WTC11 (cell line): ENCODE measurements around the gene RAB11FIP3.

Experiments
- CREB1 ChIP-seq: sonication (generic); formaldehyde crosslinking; IDR thresholded peaks from 2 replicates; pipeline ENCODE4 v1.8.0; 2023; ENCODE audit warnings: mild to moderate bottlenecking, missing genetic modification reagents
- CTCF ChIP-seq: fragments of 200-600 bp; IDR thresholded peaks from 2 replicates; pipeline ENCODE4 v1.8.0; 2022; ENCODE audit warnings: antibody characterized with exemption
- E2F4 ChIP-seq: sonication (generic); formaldehyde crosslinking; IDR thresholded peaks from 2 replicates; pipeline ENCODE4 v1.8.1; 2022; ENCODE audit warnings: low read depth, mild to moderate bottlenecking, moderate library complexity, missing genetic modification reagents, borderline replicate concordance
- JUN ChIP-seq: sonication (generic); formaldehyde crosslinking; IDR thresholded peaks from 2 replicates; pipeline ENCODE4 v1.8.0; 2023; ENCODE audit warnings: mild to moderate bottlenecking, missing genetic modification reagents
- MLX ChIP-seq: sonication (generic); formaldehyde crosslinking; IDR thresholded peaks from 2 replicates; pipeline ENCODE4 v1.8.1; 2023; ENCODE audit warnings: mild to moderate bottlenecking, missing genetic modification reagents, moderate library complexity
- USF1 ChIP-seq: sonication (generic); formaldehyde crosslinking; IDR thresholded peaks from 2 replicates; pipeline ENCODE4 v1.8.0; 2022; ENCODE audit warnings: mild to moderate bottlenecking, missing genetic modification reagents
- ZBTB43 ChIP-seq: sonication (generic); formaldehyde crosslinking; IDR thresholded peaks from 2 replicates; pipeline ENCODE4 v1.8.1; 2023; ENCODE audit warnings: mild to moderate bottlenecking, missing genetic modification reagents
- ZNF512 ChIP-seq: sonication (generic); formaldehyde crosslinking; IDR thresholded peaks from 2 replicates; pipeline ENCODE4 v1.8.1; 2022; ENCODE audit warnings: missing genetic modification reagents, borderline replicate concordance

GRCh38 chr16:410516-411178 is 14.8 kb upstream of the RAB11FIP3 start:
- TF ChIP-seq USF1: no peak
- no peak for TF ChIP-seq ZBTB43 (CRISPR knock-in tag)
- no peak for TF ChIP-seq CTCF
- no peak for TF ChIP-seq MLX (CRISPR knock-in tag)
- no peak for TF ChIP-seq E2F4 (CRISPR knock-in tag)
- TF ChIP-seq CREB1 (CRISPR knock-in tag): no peak
- no peak for TF ChIP-seq JUN (CRISPR knock-in tag)
- no peak for TF ChIP-seq ZNF512 (CRISPR knock-in tag)
